OCI-LY1 (cell line): ENCODE data around the gene WDR5.
"Not testable (repeated sequence)": the region's sequence is repeated elsewhere in the genome, so short reads cannot be mapped to it uniquely, and the experiment has no call there.

Source experiments
- H2AFZ ChIP-seq: fragments of 200-600 bp; sonication (generic), shearing (Covaris generic); 2 replicates; pipeline ENCODE4 v1.6.0; 2014; ENCODE audit warnings: antibody characterized with exemption, mild to moderate bottlenecking, low read length
- H3F3A ChIP-seq: fragments of 200-600 bp; sonication (generic), shearing (Covaris generic); 2 replicates; pipeline ENCODE4 v1.6.0; 2014; ENCODE audit warnings: mild to moderate bottlenecking, antibody characterized with exemption, low read length, moderate library complexity; ENCODE audit not compliant: insufficient read depth
- H3K27ac ChIP-seq: fragments of 200-600 bp; sonication (generic); 2 replicates; pipeline ENCODE4 v1.5.1; 2014; ENCODE audit warnings: low read length, mixed run types, mild to moderate bottlenecking, low read depth; ENCODE audit not compliant: poor library complexity, severe bottlenecking
- H3K27me3 ChIP-seq: fragments of 200-600 bp; sonication (generic); 2 replicates; pipeline ENCODE4 v1.6.0; 2014; ENCODE audit warnings: antibody characterized with exemption, mild to moderate bottlenecking, low read length, moderate library complexity; ENCODE audit not compliant: insufficient read depth
- H3K36me3 ChIP-seq: fragments of 200-600 bp; sonication (generic); 2 replicates; pipeline ENCODE4 v1.6.1; 2014; ENCODE audit warnings: mild to moderate bottlenecking, antibody characterized with exemption, low read length, moderate library complexity, mixed read lengths; ENCODE audit not compliant: insufficient read depth
- H3K4me1 ChIP-seq: fragments of 200-600 bp; sonication (generic); 2 replicates; pipeline ENCODE4 v1.5.1; 2014; ENCODE audit warnings: mild to moderate bottlenecking, low read length, moderate library complexity; ENCODE audit not compliant: insufficient read depth, severe bottlenecking
- H3K4me2 ChIP-seq: fragments of 200-600 bp; sonication (generic), shearing (Covaris generic); 2 replicates; pipeline ENCODE4 v1.6.1; 2014; ENCODE audit warnings: low read length
- H3K4me3 ChIP-seq: fragments of 200-600 bp; sonication (generic); 2 replicates; pipeline ENCODE4 v1.5.1; 2014; ENCODE audit warnings: low read length, low read depth, mild to moderate bottlenecking, mixed read lengths; ENCODE audit not compliant: poor library complexity, severe bottlenecking
- H3K79me2 ChIP-seq: fragments of 200-600 bp; shearing (Covaris generic); 2 replicates; pipeline ENCODE4 v1.6.1; 2016; ENCODE audit warnings: mixed run types, low read length, mixed read lengths; ENCODE audit not compliant: insufficient read depth
- H3K9ac ChIP-seq: fragments of 200-600 bp; sonication (generic), shearing (Covaris generic); 2 replicates; pipeline ENCODE4 v1.6.1; 2014; ENCODE audit warnings: mild to moderate bottlenecking, low read length, mixed read lengths
- H3K9me2 ChIP-seq: fragments of 200-600 bp; sonication (generic), shearing (Covaris generic); 2 replicates; pipeline ENCODE4 v1.6.1; 2014; ENCODE audit warnings: low read depth, mild to moderate bottlenecking, low read length, mixed read lengths
- H3K9me3 ChIP-seq: fragments of 200-600 bp; shearing (Covaris generic); 2 replicates; pipeline ENCODE4 v1.6.1; 2014; ENCODE audit warnings: low read length, mixed read lengths
- H4K20me1 ChIP-seq: fragments of 200-600 bp; sonication (generic), shearing (Covaris generic); 2 replicates; pipeline ENCODE4 v1.6.0; 2016; ENCODE audit warnings: mild to moderate bottlenecking, low read length; ENCODE audit not compliant: insufficient read depth
- CTCF ChIP-seq: fragments of 200-600 bp; sonication (generic), shearing (Covaris generic); IDR thresholded peaks from 2 replicates; pipeline ENCODE4 v1.5.1; 2017; ENCODE audit warnings: mild to moderate bottlenecking, antibody characterized with exemption, low read length, moderate library complexity, mixed read lengths
- EZH2 ChIP-seq: fragments of 200-600 bp; sonication (generic), shearing (Covaris generic); IDR thresholded peaks from 2 replicates; pipeline ENCODE4 v1.8.0; 2017; ENCODE audit warnings: borderline replicate concordance, mixed run types, mild to moderate bottlenecking, antibody characterized with exemption, low read length, moderate library complexity, mixed read lengths

WDR5 gene

DNA sequence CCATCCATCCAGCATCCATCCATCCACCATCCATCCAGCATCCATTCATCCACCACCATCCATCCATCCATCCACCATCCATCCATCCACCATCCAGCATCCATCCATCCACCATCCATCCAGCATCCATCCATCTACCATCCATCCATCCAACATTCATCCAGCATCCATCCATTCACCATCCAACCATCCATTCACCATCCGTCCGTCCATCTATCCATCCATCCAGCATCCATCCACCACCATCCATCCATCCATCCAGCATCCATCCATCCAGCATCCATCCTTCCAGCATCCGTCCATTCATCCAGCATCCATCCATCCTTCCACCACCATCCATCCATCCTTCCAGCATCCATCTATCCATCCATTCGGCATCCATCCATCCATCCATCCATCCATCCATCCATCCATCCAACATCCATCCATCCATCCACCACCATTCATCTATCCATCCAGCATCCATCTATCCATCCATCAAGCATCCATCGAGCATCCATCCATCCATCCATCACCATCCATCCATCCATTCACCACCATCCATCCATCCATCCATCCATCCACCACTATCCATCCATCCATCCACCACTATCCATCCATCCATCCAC lies 32.4 kb upstream of the WDR5 start:
- no peaks in the 10 kb centered on the region; the same call in 1 of the 2 replicates for H3K27me3 ChIP-seq
- no peak overlapping the region for H2AFZ ChIP-seq
- TF ChIP-seq CTCF (no peak), EZH2 (no peak)
- H3K9me2 ChIP-seq, result no peaks in the 10 kb centered on the region
- H3K4me1 ChIP-seq, result no peaks in the 10 kb centered on the region
- no peak overlapping the region for H3K27ac ChIP-seq
- H3K4me3 ChIP-seq, result no peak overlapping the region
- no peak overlapping the region for H3K9ac ChIP-seq
- H3F3A ChIP-seq, result no peaks in the 10 kb centered on the region
- no peaks in the 10 kb centered on the region for H3K79me2 ChIP-seq
- H3K9me3 ChIP-seq, result no peaks in the 10 kb centered on the region
- H4K20me1 ChIP-seq, result no peaks in the 10 kb centered on the region
- no peaks in the 10 kb centered on the region for H3K36me3 ChIP-seq
- H3K4me2 ChIP-seq, result no peak overlapping the region

- Histone ChIP-seq H3K27me3 (no peaks in the 10 kb centered on the region), H3K4me3 (no peak overlapping the region), H3F3A (no peaks in the 10 kb centered on the region), H3K9me3 (no peaks in the 10 kb centered on the region), H3K79me2 (no peaks in the 10 kb centered on the region), H3K9ac (no peak overlapping the region), H3K9me2 (no peaks in the 10 kb centered on the region), H3K4me1 (no peaks in the 10 kb centered on the region), H3K36me3 (no peaks in the 10 kb centered on the region), H3K27ac (no peak overlapping the region), H3K4me2 (no peak overlapping the region), H4K20me1 (no peaks in the 10 kb centered on the region), H2AFZ (no peak overlapping the region)
- TF ChIP-seq EZH2, result no peak
- no peak for TF ChIP-seq CTCF
Measured at GRCh38 chr9:134111064-134111463, 24.8 kb upstream of the WDR5 start.

GRCh38 chr9:134112561-134112960 lies 23.3 kb upstream of the WDR5 start:
- Histone ChIP-seq H3K79me2 (no peaks in the 10 kb centered on the region), H2AFZ (no peak overlapping the region), H4K20me1 (no peaks in the 10 kb centered on the region), H3K9me2 (no peaks in the 10 kb centered on the region), H3K4me1 (no peaks in the 10 kb centered on the region), H3K9me3 (no peaks in the 10 kb centered on the region), H3K9ac (no peak overlapping the region), H3F3A (no peaks in the 10 kb centered on the region), H3K27ac (no peak overlapping the region), H3K4me2 (no peak overlapping the region), H3K4me3 (no peak overlapping the region), H3K36me3 (no peaks in the 10 kb centered on the region), H3K27me3 (no peaks in the 10 kb centered on the region)
- no peak for TF ChIP-seq EZH2
- TF ChIP-seq CTCF, result no peak

DNA sequence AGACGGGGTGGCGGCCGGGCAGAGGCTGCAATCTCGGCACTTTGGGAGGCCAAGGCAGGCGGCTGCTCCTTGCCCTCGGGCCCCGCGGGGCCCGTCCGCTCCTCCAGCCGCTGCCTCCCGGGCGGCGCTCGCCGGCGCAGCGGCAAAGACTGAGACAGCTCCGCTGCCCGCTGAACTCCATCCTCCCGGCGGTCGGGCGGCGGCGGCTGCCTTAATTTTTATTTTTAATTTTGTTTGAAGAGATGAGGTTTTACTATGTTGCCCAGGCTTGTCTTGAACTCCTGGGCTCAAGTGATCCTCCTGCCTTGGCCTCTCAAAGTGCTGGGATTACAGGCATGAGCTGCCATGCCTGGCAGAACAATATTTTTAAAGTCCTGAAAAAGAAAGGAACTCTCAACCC lies 16.9 kb upstream of the WDR5 start:
- not testable (repeated sequence) for H3K27me3 ChIP-seq, H3K9ac ChIP-seq, H3K4me2 ChIP-seq, H3K36me3 ChIP-seq, H3K4me3 ChIP-seq, H4K20me1 ChIP-seq, H3K9me3 ChIP-seq, H3F3A ChIP-seq, H3K4me1 ChIP-seq, H3K79me2 ChIP-seq, H2AFZ ChIP-seq, H3K9me2 ChIP-seq, H3K27ac ChIP-seq
